ENCODE measurements around the gene FYCO1.
A peak's percentile ranks its signal among the peaks of the same experiment; 100 is the strongest.

FYCO1 gene

GRCh38 chr3:45946875-45947274 is 48.7 kb downstream of the FYCO1 start:
- Histone ChIP-seq H3K4me3 (ENCODE audit: low read depth, low read length) (no peak overlapping the region), H3K18ac (ENCODE audit: low read length) (no peak overlapping the region), H4K12ac (ENCODE audit: low read depth, low read length) (no peak overlapping the region), H3K9me3 (ENCODE audit: insufficient read depth, low read depth, low read length) (no peaks in the 10 kb centered on the region), H3K4me2 (ENCODE audit: low read length) (no peak overlapping the region), H3K79me1 (ENCODE audit: low read length) (peaks cover 10% of the 10 kb centered on the region), H3K4ac (ENCODE audit: low read depth, low read length) (no peak overlapping the region), H3K27ac (ENCODE audit: low read depth, low read length) (no peak overlapping the region), H3K14ac (ENCODE audit: low read length) (no peak overlapping the region), H2AFZ (ENCODE audit: insufficient read depth, low read length, poor library complexity) (no peak overlapping the region), H2AK5ac (ENCODE audit: low read length) (no peak overlapping the region), H4K91ac (ENCODE audit: low read depth, low read length) (no peak overlapping the region), H3K23ac (ENCODE audit: low read length) (no peak overlapping the region), H3K9ac (ENCODE audit: low read length) (no peak overlapping the region), H3K27me3 (ENCODE audit: insufficient read depth, low read length) (no peaks in the 10 kb centered on the region), H2BK120ac (ENCODE audit: insufficient read depth, low read length, poor library complexity) (no peak overlapping the region), H2BK12ac (ENCODE audit: low read length) (no peak overlapping the region), H4K8ac (ENCODE audit: low read depth, low read length) (no peak overlapping the region), H3K4me1 (ENCODE audit: control insufficient read depth in 1 of 2, insufficient read depth in 2 of 2, low read length in 2 of 2) (peaks cover 9 to 11% of the 10 kb centered on the region in 2 experiments), H3K79me2 (ENCODE audit: control insufficient read depth, insufficient read depth, low read length, poor library complexity) (no peaks in the 10 kb centered on the region), H3K36me3 (ENCODE audit: control insufficient read depth in 1 of 2, insufficient read depth in 2 of 2, low read length in 2 of 2) (peaks cover 30 to 36% of the 10 kb centered on the region in 2 experiments), H2BK5ac (ENCODE audit: low read depth, low read length, poor library complexity) (no peak overlapping the region)
- no peak for DNase-seq
- no CpG with 5 or more reads among the region's 3 CpGs for WGBS (ENCODE audit: extremely low coverage, insufficient coverage, insufficient read length)

DNA sequence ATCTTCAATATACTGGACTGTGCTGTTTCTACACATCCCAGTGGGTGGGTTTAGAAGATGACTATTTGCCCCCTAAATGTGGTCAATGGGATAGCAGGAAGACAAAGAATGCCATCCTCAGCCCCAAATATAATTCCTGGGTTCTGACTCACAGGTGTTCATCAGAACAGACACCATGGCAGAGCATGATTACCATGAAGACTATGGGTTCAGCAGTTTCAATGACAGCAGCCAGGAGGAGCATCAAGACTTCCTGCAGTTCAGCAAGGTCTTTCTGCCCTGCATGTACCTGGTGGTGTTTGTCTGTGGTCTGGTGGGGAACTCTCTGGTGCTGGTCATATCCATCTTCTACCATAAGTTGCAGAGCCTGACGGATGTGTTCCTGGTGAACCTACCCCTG is 49.3 kb downstream of the FYCO1 start:
- WGBS (ENCODE audit: extremely low coverage, insufficient coverage, insufficient read length) = no CpG with 5 or more reads among the region's 1 CpG

GRCh38 chr3:45944830-45945620 is 50.6 kb downstream of the FYCO1 start:
- Histone ChIP-seq H4K12ac (ENCODE audit: low read depth, low read length) (no peak overlapping the region), H3K18ac (ENCODE audit: low read length) (no peak overlapping the region), H4K91ac (ENCODE audit: low read depth, low read length) (no peak overlapping the region), H2AK5ac (ENCODE audit: low read length) (no peak overlapping the region), H3K14ac (ENCODE audit: low read length) (no peak overlapping the region), H3K4me3 (ENCODE audit: low read depth, low read length) (no peak overlapping the region), H4K8ac (ENCODE audit: low read depth, low read length) (no peak overlapping the region), H3K36me3 (ENCODE audit: control insufficient read depth in 1 of 2, insufficient read depth in 2 of 2, low read length in 2 of 2) (peaks cover 19 to 24% of the 10 kb centered on the region in 2 experiments), H3K27me3 (ENCODE audit: insufficient read depth, low read length) (no peaks in the 10 kb centered on the region), H3K4me1 (ENCODE audit: control insufficient read depth in 1 of 2, insufficient read depth in 2 of 2, low read length in 2 of 2) (peaks cover 12 to 20% of the 10 kb centered on the region in 2 experiments), H3K4ac (ENCODE audit: low read depth, low read length) (no peak overlapping the region), H3K79me1 (ENCODE audit: low read length) (peaks cover 21% of the 10 kb centered on the region), H2BK5ac (ENCODE audit: low read depth, low read length, poor library complexity) (no peak overlapping the region), H3K9me3 (ENCODE audit: insufficient read depth, low read depth, low read length) (peaks cover 3% of the 10 kb centered on the region), H2BK12ac (ENCODE audit: low read length) (no peak overlapping the region), H3K4me2 (ENCODE audit: low read length) (no peak overlapping the region), H3K79me2 (ENCODE audit: control insufficient read depth, insufficient read depth, low read length, poor library complexity) (peaks cover 2% of the 10 kb centered on the region), H3K9ac (ENCODE audit: low read length) (no peak overlapping the region), H3K23ac (ENCODE audit: low read length) (no peak overlapping the region), H2AFZ (ENCODE audit: insufficient read depth, low read length, poor library complexity) (no peak overlapping the region), H3K27ac (ENCODE audit: low read depth, low read length) (no peak overlapping the region), H2BK120ac (ENCODE audit: insufficient read depth, low read length, poor library complexity) (no peak overlapping the region)
- WGBS (ENCODE audit: extremely low coverage, insufficient coverage, insufficient read length) = no CpG with 5 or more reads among the region's 5 CpGs
- DNase-seq = no peak

More for the DNA sequence above, 49.3 kb downstream of the FYCO1 start:
- Histone ChIP-seq H3K27ac (ENCODE audit: low read depth, low read length) (no peak overlapping the region), H3K79me2 (ENCODE audit: control insufficient read depth, insufficient read depth, low read length, poor library complexity) (no peaks in the 10 kb centered on the region), H3K4ac (ENCODE audit: low read depth, low read length) (no peak overlapping the region), H3K4me3 (ENCODE audit: low read depth, low read length) (no peak overlapping the region), H3K14ac (ENCODE audit: low read length) (no peak overlapping the region), H3K9me3 (ENCODE audit: insufficient read depth, low read depth, low read length) (no peaks in the 10 kb centered on the region), H2BK5ac (ENCODE audit: low read depth, low read length, poor library complexity) (no peak overlapping the region), H4K12ac (ENCODE audit: low read depth, low read length) (no peak overlapping the region), H3K79me1 (ENCODE audit: low read length) (peaks cover 14% of the 10 kb centered on the region), H2AK5ac (ENCODE audit: low read length) (no peak overlapping the region), H3K18ac (ENCODE audit: low read length) (no peak overlapping the region), H3K9ac (ENCODE audit: low read length) (no peak overlapping the region), H2AFZ (ENCODE audit: insufficient read depth, low read length, poor library complexity) (no peak overlapping the region), H3K36me3 (ENCODE audit: control insufficient read depth in 1 of 2, insufficient read depth in 2 of 2, low read length in 2 of 2) (peaks cover 25 to 30% of the 10 kb centered on the region in 2 experiments), H3K4me2 (ENCODE audit: low read length) (no peak overlapping the region), H2BK12ac (ENCODE audit: low read length) (no peak overlapping the region), H4K91ac (ENCODE audit: low read depth, low read length) (no peak overlapping the region), H3K4me1 (ENCODE audit: control insufficient read depth in 1 of 2, insufficient read depth in 2 of 2, low read length in 2 of 2) (peaks cover 9 to 11% of the 10 kb centered on the region in 2 experiments), H2BK120ac (ENCODE audit: insufficient read depth, low read length, poor library complexity) (no peak overlapping the region), H4K8ac (ENCODE audit: low read depth, low read length) (no peak overlapping the region), H3K27me3 (ENCODE audit: insufficient read depth, low read length) (no peaks in the 10 kb centered on the region), H3K23ac (ENCODE audit: low read length) (no peak overlapping the region)
- DNase-seq = no peak

GRCh38 chr3:45943207-45943846 is 52.3 kb downstream of the FYCO1 start, which contains the start of gene CXCR6:
Gene CXCR6 (plus strand): TSS chr3:45943464. CDS start chr3:45946482, 3,018 bp downstream.
- Histone ChIP-seq H3K36me3 (ENCODE audit: control insufficient read depth in 1 of 2, insufficient read depth in 2 of 2, low read length in 2 of 2) (peaks cover 9 to 15% of the 10 kb centered on the region in 2 experiments), H2AK5ac (ENCODE audit: low read length) (peak within 1 kb of the TSS; percentile 22), H3K4me1 (ENCODE audit: control insufficient read depth in 1 of 2, insufficient read depth in 2 of 2, low read length in 2 of 2) (peaks cover 23 to 30% of the 10 kb centered on the region in 2 experiments), H4K8ac (ENCODE audit: low read depth, low read length) (peak within 1 kb of the TSS; percentile 7), H3K23ac (ENCODE audit: low read length) (no peak within 1 kb of the TSS), H2AFZ (ENCODE audit: insufficient read depth, low read length, poor library complexity) (no peak within 1 kb of the TSS), H3K9ac (ENCODE audit: low read length) (no peak within 1 kb of the TSS), H3K9me3 (ENCODE audit: insufficient read depth, low read depth, low read length) (peaks cover 3% of the 10 kb centered on the region), H3K79me2 (ENCODE audit: control insufficient read depth, insufficient read depth, low read length, poor library complexity) (peaks cover 2% of the 10 kb centered on the region), H2BK5ac (ENCODE audit: low read depth, low read length, poor library complexity) (peak within 1 kb of the TSS; percentile 47), H3K79me1 (ENCODE audit: low read length) (peaks cover 31% of the 10 kb centered on the region), H4K12ac (ENCODE audit: low read depth, low read length) (no peak within 1 kb of the TSS), H3K4ac (ENCODE audit: low read depth, low read length) (peak within 1 kb of the TSS; percentile 25), H3K27ac (ENCODE audit: low read depth, low read length) (peak within 1 kb of the TSS; percentile 50), H4K91ac (ENCODE audit: low read depth, low read length) (peak within 1 kb of the TSS; percentile 45), H3K27me3 (ENCODE audit: insufficient read depth, low read length) (no peaks in the 10 kb centered on the region), H2BK120ac (ENCODE audit: insufficient read depth, low read length, poor library complexity) (peak within 1 kb of the TSS; percentile 27), H2BK12ac (ENCODE audit: low read length) (no peak within 1 kb of the TSS), H3K14ac (ENCODE audit: low read length) (peak within 1 kb of the TSS; percentile 4), H3K4me2 (ENCODE audit: low read length) (no peak within 1 kb of the TSS), H3K18ac (ENCODE audit: low read length) (no peak within 1 kb of the TSS), H3K4me3 (ENCODE audit: low read depth, low read length) (no peak within 1 kb of the TSS)
- no CpG with 5 or more reads among the region's 8 CpGs for WGBS (ENCODE audit: extremely low coverage, insufficient coverage, insufficient read length)
- DNase-seq = peak in 1 of 2 donors; percentile 39

Data from trophoblast cell (in vitro differentiated cells and primary cell).